Measurements from ENCODE around the gene GDI1. TPM values are rescaled to one million over a fixed set of nuclear protein-coding genes. Genes with fewer than 3 reads are reported as not detected.

The GDI1 gene
- total RNA-seq, result 301 TPM

DNA sequence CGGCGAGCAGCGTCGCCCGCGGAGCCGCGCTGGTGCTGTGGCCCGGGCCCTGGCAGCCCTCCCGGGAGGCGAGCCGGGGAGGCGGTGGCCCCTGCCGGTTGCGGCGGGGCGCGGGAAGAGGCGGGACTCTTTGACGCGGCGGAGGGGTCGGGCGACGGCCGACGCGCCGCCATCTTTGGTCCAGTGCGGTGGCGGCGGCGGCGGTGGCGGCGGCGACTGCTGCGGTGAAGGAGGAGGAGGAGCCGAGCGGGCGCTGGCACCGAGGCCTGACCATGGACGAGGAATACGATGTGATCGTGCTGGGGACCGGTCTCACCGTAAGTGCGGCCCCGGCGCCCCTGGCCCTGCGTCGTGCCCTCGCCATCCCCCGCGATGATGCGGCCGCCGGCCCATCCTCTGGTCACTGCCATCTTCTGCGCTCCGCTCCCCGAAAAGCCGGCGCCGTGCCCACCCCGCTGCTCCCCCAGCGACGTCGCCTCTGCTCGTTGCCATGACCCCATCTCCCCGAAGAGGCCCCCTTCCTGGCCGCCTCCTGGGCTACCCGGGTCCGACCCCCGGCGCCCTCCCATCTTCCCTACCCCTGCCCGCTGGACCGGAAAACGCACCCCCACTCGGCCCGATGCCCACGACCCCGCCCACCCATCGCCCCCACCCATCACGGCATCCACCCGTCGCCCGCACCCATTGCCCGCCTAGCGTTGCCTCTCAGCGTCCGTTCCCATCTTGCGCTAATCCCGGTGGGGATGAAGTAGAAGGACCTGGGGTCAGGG is at the start of gene GDI1:
Gene GDI1, plus strand, starts transcription at position 172 of the 770 bp plus-strand sequence. Its CDS starts 101 bp downstream, at position 273.

DNA sequence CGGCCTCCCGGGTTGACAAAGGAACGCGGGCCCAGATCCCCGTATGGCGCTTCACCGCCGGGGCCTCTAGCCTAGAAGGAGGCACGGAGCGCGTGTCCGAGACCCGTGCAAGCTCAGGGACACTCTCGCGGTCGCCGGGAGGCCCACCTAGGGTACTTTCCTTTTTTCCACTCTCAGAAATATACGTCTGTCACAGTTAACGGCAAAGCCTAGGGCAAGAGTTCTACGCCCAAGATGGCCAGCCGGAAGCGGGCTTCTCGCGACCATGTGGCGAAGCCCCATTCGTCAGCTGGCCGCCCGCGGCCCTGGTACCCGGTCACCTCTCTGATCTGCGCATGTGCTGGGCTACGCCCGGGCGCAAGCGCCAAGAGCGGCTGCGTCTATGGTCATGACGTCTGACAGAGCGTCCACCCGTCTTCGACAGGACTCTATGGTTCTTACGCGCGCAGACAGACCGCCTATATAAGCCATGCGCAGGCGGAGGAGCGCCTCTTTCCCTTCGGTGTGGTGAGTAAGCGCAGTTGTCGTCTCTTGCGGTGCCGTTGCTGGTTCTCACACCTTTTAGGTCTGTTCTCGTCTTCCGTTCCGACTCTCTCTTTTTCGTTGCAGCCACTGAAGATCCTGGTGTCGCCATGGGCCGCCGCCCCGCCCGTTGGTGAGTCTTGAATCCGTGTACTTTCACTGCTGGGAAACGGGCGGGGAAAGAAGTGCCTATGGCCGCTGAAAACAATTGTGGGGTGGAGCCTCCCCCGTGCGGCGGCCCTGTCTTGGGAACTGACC is 38.9 kb upstream of the GDI1 start, which contains the start of gene RPL10:
Gene RPL10, plus strand, starts transcription at position 490 of the 780 bp plus-strand sequence. Its CDS starts 143 bp downstream, at position 633.

DNA sequence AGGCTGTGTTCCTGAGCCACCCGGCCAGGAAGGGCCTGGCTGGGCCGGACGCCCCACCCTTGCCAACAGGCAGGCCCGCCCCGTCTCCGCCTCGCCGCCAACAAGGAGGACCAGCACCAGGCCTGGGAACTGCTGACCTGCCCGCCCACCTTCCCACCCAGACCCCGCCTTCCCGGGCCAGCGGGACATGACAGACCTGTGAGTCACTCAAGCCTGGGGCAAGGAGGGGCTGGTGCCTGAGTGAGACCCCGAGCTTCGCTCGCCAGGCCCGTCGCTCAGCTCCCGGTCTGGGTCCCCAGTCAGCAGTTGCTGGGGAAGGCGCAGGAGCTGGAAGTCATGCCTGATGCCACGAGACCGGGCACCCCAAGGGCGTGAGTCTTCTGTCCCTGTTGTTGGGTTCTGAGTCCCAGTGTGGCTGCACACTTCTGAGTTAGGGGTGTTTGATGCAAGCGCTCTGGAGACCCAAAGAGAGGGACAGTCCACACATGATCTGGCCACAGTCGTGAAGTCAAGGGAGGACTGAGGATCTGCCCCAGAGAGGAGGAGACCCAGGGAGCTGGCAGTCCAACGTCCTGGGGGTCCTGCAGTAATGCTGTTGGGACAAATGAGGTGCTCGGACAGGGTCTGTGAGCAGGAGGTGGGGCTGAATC is 27.6 kb upstream of the GDI1 start, which contains the start of gene DNASE1L1:
Gene DNASE1L1, minus strand, starts transcription at position 33 of the 650 bp plus-strand sequence. CDS start 3,686 bp downstream, outside the sequence.

DNA sequence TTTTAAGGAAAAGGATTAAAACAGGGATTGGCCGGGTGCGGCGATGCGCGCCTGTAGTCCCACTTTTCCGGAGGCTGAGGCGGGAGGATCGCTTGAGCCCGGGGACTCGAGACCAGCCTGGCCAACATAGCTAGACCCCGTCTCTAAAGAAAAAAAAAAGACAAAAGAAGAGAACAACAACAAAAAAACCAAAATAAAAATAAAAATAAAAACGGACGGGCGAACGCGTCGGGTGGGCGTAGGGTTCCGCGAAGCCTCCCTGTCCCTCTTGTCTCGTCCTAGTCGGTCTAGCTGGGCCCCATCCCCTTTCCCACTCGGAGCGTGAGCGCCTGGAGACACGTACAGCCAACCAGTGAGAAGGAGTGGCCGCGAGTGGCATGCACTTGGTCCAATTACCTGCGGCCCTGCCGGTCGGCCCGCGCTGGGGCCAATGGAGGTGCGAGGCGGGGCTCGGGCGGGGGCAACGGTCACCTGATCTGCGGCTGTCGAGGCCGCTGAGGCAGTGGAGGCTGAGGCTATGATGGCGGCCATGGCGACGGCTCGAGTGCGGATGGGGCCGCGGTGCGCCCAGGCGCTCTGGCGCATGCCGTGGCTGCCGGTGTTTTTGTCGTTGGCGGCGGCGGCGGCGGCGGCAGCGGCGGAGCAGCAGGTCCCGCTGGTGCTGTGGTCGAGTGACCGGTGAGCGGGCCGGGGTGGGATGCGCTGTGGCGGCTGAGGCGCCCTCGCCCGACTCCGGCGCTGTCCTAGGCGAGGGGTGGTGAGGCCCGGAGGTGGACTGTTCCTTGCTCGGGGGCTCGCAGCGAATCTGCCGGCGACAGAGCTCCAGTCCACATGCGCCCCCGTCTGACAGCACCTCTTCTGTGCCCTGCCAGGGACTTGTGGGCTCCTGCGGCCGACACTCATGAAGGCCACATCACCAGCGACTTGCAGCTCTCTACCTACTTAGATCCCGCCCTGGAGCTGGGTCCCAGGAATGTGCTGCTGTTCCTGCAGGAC is 8.5 kb upstream of the GDI1 start, which contains the start of gene ATP6AP1:
Gene ATP6AP1, plus strand, starts transcription at position 502 of the 996 bp plus-strand sequence. Its CDS starts 16 bp downstream, at position 518.

DNA sequence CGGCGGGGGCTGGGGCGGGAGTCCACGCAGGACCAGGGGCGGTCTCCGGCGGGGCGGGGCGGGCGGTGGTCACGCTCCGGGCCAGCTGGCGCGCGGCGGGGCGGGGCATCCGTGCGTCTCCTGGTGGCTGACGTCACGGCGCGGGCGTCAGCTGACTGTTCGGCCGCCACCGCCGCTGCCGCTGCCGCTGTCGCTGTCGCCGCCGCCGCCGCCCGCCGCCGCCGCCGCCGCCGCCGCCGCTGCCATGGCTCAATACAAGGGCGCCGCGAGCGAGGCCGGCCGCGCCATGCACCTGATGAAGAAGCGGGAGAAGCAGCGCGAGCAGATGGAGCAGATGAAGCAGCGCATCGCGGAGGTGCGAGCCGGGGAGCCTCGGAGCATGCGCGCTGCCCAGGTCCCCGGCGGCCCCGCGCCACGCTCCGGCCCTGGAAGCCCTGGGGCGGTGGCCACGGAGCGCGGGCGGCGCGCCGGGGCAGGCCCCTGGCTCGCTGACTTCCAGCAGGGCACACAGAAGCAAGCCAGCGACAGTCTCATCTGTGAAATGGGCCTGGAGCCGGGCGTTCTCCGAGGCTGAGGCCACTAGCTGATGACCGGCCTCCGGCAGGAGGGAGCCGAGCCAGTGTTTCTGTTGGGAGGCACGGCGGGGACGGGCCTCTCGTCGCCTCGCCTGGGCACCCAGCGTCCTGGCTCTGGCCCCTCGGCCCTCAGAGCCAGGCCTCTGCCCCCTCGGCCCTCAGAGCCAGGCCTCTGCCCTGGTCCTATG is 7.2 kb downstream of the GDI1 start, which contains the start of gene FAM50A:
Gene FAM50A, plus strand, starts transcription at position 150 of the 763 bp plus-strand sequence. Its CDS starts 95 bp downstream, at position 245.

DNA sequence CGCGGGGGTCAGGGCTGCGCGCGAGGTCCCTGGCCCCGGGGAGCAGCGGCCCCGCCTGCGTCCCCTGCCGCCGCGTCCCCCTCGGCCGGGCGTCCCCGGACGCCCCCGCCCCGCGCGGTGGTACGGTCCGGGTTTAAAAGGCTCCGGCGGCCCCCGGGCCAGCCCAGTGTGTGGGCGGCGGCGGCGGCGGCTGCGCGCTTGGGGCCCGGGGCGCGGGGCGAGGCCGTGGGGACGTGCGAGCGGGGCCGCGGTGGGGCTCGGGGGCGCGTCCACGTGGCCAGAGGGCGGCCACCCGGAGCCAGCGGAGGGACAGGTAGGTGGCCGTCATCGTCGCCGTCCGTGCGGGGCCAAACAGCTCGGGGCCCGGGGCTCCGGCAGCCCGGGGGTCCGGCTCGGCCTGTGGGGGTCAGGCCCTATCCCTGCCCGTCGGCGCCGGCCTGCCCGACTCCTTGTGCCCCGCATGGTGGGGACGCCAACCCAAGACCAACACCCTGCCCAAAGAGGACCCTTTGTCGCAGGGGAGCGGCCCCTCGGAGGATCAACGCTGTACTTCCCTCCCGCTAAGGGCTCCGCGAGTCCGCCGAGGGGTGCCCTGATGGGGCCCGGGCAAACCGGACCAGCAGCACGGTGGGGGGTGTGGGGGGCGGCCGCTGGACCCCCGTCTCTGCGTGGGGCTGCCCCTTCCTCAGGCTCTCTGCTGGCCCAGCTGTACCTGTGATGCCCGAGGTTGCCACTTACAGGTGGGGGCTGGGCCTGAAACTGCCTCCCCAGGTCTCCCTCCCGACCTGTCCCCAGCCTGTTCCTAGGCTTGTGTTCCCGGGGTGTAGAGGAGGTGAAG is 21.4 kb downstream of the GDI1 start, which contains the start of gene PLXNA3:
Gene PLXNA3, plus strand, starts transcription at position 166 of the 838 bp plus-strand sequence. CDS start 1,903 bp downstream, outside the sequence.

DNA sequence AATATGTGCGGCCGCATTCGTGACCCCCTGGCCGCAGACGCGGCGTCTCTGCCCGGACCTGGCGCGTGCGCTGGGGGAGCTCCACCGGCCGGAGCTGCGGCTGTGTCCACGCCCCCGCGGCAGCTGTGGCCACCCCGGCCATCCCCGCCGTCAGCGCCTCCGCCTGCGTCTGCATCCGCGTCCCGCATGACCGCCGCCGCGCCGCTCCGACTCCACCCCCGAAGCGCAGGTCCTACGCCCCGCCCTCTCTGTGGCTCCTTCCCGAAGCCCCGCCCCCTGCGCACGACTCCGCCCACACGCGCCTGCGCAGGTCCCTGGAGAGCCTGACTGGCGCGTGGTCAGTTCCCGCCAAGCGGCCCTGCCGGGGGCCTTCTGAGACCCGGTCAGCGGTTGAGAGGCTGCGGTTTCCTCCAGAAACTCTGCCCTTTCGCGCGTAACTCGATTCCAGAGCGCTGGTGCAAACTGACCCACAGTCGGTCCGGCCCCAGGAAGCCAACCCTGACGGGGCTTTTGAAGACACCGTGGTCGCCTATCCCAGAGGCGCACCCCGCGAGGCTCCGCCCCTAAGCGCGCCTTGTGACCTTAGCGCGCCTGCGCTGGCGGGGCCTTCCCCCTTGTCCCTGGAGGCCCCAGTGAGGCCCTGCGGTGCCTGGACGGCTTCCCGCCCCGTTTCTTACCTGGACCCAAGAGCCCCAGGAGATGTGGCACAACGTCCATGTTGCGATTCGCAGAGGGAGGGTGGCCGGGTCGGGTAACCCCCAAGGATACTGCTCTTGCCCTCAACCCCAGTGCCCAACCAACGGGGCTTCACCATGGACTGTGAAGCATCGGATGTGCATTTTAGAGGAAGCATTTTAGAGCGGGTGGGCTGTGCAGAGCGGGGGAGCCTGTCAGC is 42.0 kb downstream of the GDI1 start, which contains the start of gene LAGE3:
Gene LAGE3, minus strand, starts transcription at position 554 of the 895 bp plus-strand sequence. Its CDS starts 366 bp downstream, at position 188.

DNA sequence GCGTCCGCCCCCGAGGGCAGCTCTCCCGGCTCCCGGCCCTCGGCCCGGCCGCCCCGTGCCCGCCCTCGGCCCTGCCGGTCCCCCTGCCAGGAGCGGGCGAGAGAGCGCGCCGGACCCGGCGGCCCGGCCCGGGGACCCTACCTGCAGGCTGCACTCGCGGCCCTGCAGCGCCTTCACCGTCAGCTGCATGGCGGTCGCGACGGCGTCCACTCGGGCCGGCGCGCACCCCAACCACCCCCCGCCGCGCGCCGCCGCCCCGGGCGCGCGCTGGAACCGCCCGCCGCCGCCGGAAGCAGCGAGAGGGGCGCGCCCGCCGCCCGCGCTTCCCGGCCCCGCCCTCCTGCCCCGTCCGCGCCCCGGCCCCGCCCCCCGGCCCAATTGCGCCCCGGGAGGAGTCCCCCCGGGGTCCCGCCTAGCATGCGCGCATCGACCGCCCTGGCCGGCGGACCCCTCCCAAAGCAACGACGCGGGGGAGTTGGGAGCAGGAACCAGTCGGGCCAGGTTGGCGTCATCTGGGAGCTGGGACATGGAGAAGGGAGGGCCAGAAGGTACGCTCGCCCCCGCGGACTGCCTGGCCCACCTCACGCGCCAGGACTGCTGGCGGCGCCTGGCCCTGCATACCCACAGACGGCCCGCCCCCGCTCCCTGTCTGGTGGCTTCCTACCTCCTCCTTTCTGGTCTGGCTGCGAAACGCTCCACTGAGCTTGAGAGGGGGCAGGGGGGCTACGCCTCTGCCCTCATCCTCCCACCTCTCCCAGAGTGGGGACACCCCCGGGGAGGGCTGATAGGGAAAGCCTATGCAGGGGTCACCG is 49.6 kb downstream of the GDI1 start, which contains the start of gene UBL4A:
Gene UBL4A, minus strand, starts transcription at position 220 of the 812 bp plus-strand sequence. Its CDS starts 31 bp downstream, at position 189.

DNA sequence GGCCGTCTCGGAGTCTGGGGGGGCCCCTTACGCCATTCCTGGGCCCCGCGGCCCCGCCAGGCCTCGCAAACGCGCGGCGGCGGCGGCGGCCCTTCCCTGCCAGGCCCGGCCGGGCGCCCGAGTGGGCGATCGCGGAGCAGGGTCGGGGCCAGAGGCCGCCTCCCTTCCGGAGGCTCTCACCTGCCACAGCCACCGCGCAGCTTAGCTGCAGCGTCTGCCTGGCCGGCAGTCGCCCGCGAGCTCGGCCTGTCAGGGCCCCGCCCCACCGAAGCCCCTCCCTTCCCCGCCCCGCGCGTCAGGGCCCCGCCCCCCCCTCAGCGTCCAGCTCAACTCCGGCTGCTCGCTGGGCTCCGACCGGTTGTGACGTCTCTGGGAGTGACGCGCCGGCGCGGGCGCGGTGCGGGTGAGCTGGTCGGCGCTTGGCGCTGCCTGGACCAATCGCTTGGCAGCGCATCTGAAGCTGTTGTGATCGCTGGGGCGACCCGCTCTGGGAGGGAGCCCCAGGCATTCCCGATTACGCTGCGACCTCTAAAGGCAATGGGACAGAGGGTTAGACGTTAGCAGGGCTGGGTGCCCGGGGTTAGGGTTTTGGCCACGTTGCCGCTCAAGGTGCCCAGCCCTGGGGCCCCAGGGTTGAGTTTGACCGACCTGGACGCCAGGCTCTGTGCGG is 53.6 kb downstream of the GDI1 start, which contains the start of gene SLC10A3:
Gene SLC10A3, minus strand, starts transcription at position 216 of the 670 bp plus-strand sequence. CDS start 1,689 bp downstream, outside the sequence.

Small RNA genes within 50 kb of the gene (small RNA-seq; reads per million reads assigned to genes)
- gene MIR6858 (ENCODE audit: low replicate concordance) (0.09 reads per million), gene SNORA70 (ENCODE audit: low replicate concordance) (not detected)

Other genes starting within 250 kb of the GDI1 start
- not detected for gene OPN1MW2, start 217.4 kb upstream of the GDI1 start, total RNA-seq
- gene OPN1MW3, start 179.6 kb upstream of the GDI1 start, total RNA-seq, result not detected
- not detected for gene TEX28, start 142.0 kb upstream of the GDI1 start, total RNA-seq
- 1.9 TPM for gene TKTL1, start 141.4 kb upstream of the GDI1 start, total RNA-seq
- 148 TPM for gene FLNA, start 62.5 kb upstream of the GDI1 start, total RNA-seq
- gene EMD, start 57.9 kb upstream of the GDI1 start, total RNA-seq, result 17.8 TPM
- 2,083 TPM for gene RPL10, start 38.8 kb upstream of the GDI1 start, total RNA-seq
- gene DNASE1L1, start 27.9 kb upstream of the GDI1 start, total RNA-seq, result 5.6 TPM
- gene TAFAZZIN, start 25.6 kb upstream of the GDI1 start, total RNA-seq, result 25.7 TPM
- 55.7 TPM for gene ATP6AP1, start 8.5 kb upstream of the GDI1 start, total RNA-seq
- 31.6 TPM for gene FAM50A, start 7.0 kb downstream of the GDI1 start, total RNA-seq
- gene PLXNA3, start 21.1 kb downstream of the GDI1 start, total RNA-seq, result 53.2 TPM
- 9.4 TPM for gene LAGE3, start 42.1 kb downstream of the GDI1 start, total RNA-seq
- gene UBL4A, start 49.5 kb downstream of the GDI1 start, total RNA-seq, result 37.9 TPM
- gene SLC10A3, start 53.5 kb downstream of the GDI1 start, total RNA-seq, result 2.8 TPM
- 13.8 TPM for gene FAM3A, start 79.1 kb downstream of the GDI1 start, total RNA-seq
- 32.9 TPM for gene G6PD, start 109.7 kb downstream of the GDI1 start, total RNA-seq
- 5.9 TPM for gene IKBKG, start 110.5 kb downstream of the GDI1 start, total RNA-seq
- gene CTAG1A, start 148.0 kb downstream of the GDI1 start, total RNA-seq, result not detected
- gene CTAG1B, start 182.1 kb downstream of the GDI1 start, total RNA-seq, result not detected
- gene CTAG2, start 216.4 kb downstream of the GDI1 start, total RNA-seq, result not detected

Data from parietal lobe (tissue), 2 donors.